B cell (primary cell): Measurements from ENCODE around the gene SMARCA4. TPM values are rescaled to one million over a fixed set of nuclear protein-coding genes. Genes with fewer than 3 reads are reported as not detected.

Experiments used
- ATAC-seq: fragments of 200-7000 bp; cut with Tn5 transposase; one replicate; pipeline ENCODE4 v1.10.0; 2021; ENCODE audit warnings: low read depth, mild to moderate bottlenecking, moderate number of reproducible peaks, moderate library complexity
- CTCF ChIA-PET: fragments of 350-600 bp; sonication (Branson Sonifier 250); formaldehyde crosslinking; loops from one replicate; lab custom pipeline; 2021; ENCODE audit warnings: antibody characterized with exemption, inconsistent platforms; lab: Charles Lee
- POLR2A ChIA-PET: fragments of 350-600 bp; sonication (Branson Sonifier 250); formaldehyde crosslinking; loops from one replicate; lab custom pipeline; 2021; ENCODE audit warnings: antibody characterized with exemption; lab: Charles Lee
- DNase-seq: peaks from one replicate; pipeline ENCODE4 v3.0.0; 2013
- H2AFZ ChIP-seq: 2 replicates; pipeline ENCODE4 v1.6.1; 2012; ENCODE audit warnings: mild to moderate bottlenecking, low read depth, low read length; ENCODE audit not compliant: insufficient read depth, poor library complexity, severe bottlenecking
- H3K27ac ChIP-seq, 2 donors: 1 replicate in 1 of 2; 2 replicates in 1 of 2; pipeline ENCODE4 v1.5.1; 2012 to 2013; ENCODE audit warnings: low read length in 2 of 2, mild to moderate bottlenecking in 2 of 2, moderate library complexity in 1 of 2
- H3K27me3 ChIP-seq, 4 experiments: fragments of 200-600 bp in 1 of 4; sonication (generic) in 1 of 4; replicated peaks in 1 of 4; 1 replicate in 2 of 4; 2 replicates in 2 of 4; pipeline versions ENCODE4 v1.6.1 to v1.7.0; 2013 to 2016; ENCODE audit warnings: low read length in 3 of 4, mild to moderate bottlenecking in 2 of 4, mixed read lengths in 1 of 4, moderate library complexity in 1 of 4; ENCODE audit not compliant: insufficient read depth in 4 of 4, control insufficient read depth in 3 of 4; ENCODE audit errors: control extremely low read depth in 1 of 4
- H3K36me3 ChIP-seq, 2 experiments: replicated peaks in 1 of 2; 1 replicate in 1 of 2; 2 replicates in 1 of 2; pipeline versions ENCODE4 v1.6.1 to v1.7.1; 2013; ENCODE audit warnings: low read length in 1 of 2; ENCODE audit not compliant: insufficient read depth in 2 of 2, control insufficient read depth in 1 of 2; ENCODE audit errors: control extremely low read depth in 1 of 2, extremely low read depth in 1 of 2
- H3K4me1 ChIP-seq, 2 donors: fragments of 200-600 bp in 1 of 2; sonication (generic) in 1 of 2; 1 replicate in 1 of 2; 2 replicates in 1 of 2; pipeline versions ENCODE4 v1.5.1 to v1.6.1; 2013 to 2017; ENCODE audit warnings: low read length in 2 of 2; ENCODE audit not compliant: control insufficient read depth in 2 of 2, insufficient read depth in 2 of 2
- H3K4me2 ChIP-seq: replicated peaks from 2 replicates; pipeline ENCODE3; 2012; ENCODE audit warnings: mild to moderate bottlenecking, low read depth, low read length; ENCODE audit not compliant: poor library complexity, severe bottlenecking
- H3K4me3 ChIP-seq, 5 experiments: fragments of 200-600 bp in 1 of 5; sonication (generic) in 1 of 5; 1 replicate in 3 of 5; 2 replicates in 2 of 5; pipeline versions ENCODE4 v1.5.1 to v1.7.0; 2011 to 2016; ENCODE audit warnings: low read length in 4 of 5, mild to moderate bottlenecking in 4 of 5, low read depth in 2 of 5, control low read depth in 1 of 5, moderate library complexity in 1 of 5; ENCODE audit not compliant: insufficient read depth in 1 of 5; ENCODE audit errors: control extremely low read depth in 1 of 5, extremely low read depth in 1 of 5
- H3K79me2 ChIP-seq: fragments of 200-600 bp; sonication (generic); one replicate; pipeline ENCODE4 v1.6.0; 2016; ENCODE audit warnings: low read length; ENCODE audit not compliant: control insufficient read depth, insufficient read depth
- H3K9ac ChIP-seq: fragments of 200-600 bp; sonication (generic); 2 replicates; pipeline ENCODE4 v1.6.1; 2017; ENCODE audit warnings: mild to moderate bottlenecking, low read length, moderate library complexity
- H3K9me3 ChIP-seq, 3 donors: one replicate each; pipeline versions ENCODE4 v1.6.1 to v1.7.1; 2013; ENCODE audit warnings: low read length in 2 of 3; ENCODE audit not compliant: control insufficient read depth in 2 of 3, insufficient read depth in 1 of 3; ENCODE audit errors: control extremely low read depth in 1 of 3
- H4K20me1 ChIP-seq: 2 replicates; pipeline ENCODE4 v1.6.0; 2012; ENCODE audit warnings: mild to moderate bottlenecking, low read length; ENCODE audit not compliant: insufficient read depth, control insufficient read depth, poor library complexity, severe bottlenecking
- H3K27ac Mint-ChIP-seq: one replicate; pipeline ENCODE4 v1.8.0; 2021; ENCODE audit warnings: mixed read lengths
- H3K27me3 Mint-ChIP-seq: one replicate; pipeline ENCODE4 v1.8.0; 2021; ENCODE audit warnings: mixed read lengths
- H3K4me1 Mint-ChIP-seq: one replicate; pipeline ENCODE4 v1.8.0; 2021; ENCODE audit warnings: mixed read lengths
- H3K4me3 Mint-ChIP-seq: one replicate; pipeline ENCODE4 v1.8.0; 2021; ENCODE audit warnings: mixed read lengths
- H3K9me3 Mint-ChIP-seq: one replicate; pipeline ENCODE4 v1.8.0; 2022; ENCODE audit warnings: mixed read lengths; ENCODE audit not compliant: insufficient read depth
- EZH2 ChIP-seq: IDR thresholded peaks from 2 replicates; pipeline ENCODE4 v1.6.1; 2012; ENCODE audit warnings: borderline replicate concordance, low read depth, mild to moderate bottlenecking, moderate library complexity, low read length; ENCODE audit not compliant: insufficient read depth, poor library complexity, severe bottlenecking
- WGBS: methylation state at CpG from one replicate; pipeline ENCODE4 v1.1.5; 2013; ENCODE audit warnings: missing lambda C conversion rate; ENCODE audit not compliant: insufficient coverage; 5-methylcytosine and 5-hydroxymethylcytosine counted together
- intact Hi-C: fragments of 100-400 bp; cut with micrococcal nuclease; formaldehyde crosslinking; loops from one replicate; pipeline ENCODE4 v1.10.0; 2022
- polyA plus RNA-seq: library from polyadenylated mRNA; depleted of rRNA; stranded (reverse); fragments of >200 nt; gene quantifications from 2 replicates; pipeline ENCODE4 v1.2.3, GENCODE V29; 2012
- total RNA-seq, 2 donors: library from RNA; stranded (reverse); fragments of 120-200 nt in 1 of 2; gene quantifications; 1 replicate in 1 of 2; 2 replicates in 1 of 2; pipeline versions ENCODE4 v1.2.3 to v1.2.4, GENCODE V29; 2013 to 2022
- TF ChIP-seq, protein P1 (sequence below): fragments of 200-600 bp; IDR thresholded peaks from one replicate; pipeline ENCODE4 v1.8.0; 2022; ENCODE audit warnings: antibody characterized with exemption, mild to moderate bottlenecking

The SMARCA4 gene
- total and polyA plus RNA-seq, 2 donors (not counting 1 experiment from before 2014, with no cell fraction given): 49.7 to 82.3 TPM

DNA sequence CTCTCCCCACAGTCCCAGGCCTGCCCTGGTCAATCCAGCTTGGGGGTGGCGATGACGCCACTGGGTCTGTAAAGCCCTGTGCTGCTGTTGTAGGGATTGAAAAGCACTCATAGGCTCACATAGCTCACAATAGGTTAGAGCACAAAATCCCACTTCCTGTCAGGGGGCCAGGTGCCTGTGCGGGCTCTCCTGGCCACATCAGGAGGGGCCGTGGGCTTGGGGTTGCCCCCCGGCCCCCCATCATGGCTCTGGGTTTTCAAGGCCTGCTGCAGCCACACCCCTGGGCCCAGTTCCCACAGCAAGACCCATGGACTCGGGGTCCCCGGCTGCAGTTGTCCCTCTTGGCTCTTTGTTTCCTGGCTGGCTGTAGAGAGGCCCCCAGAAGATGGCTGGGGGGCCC lies 62.9 kb downstream of the SMARCA4 start:
- DNase-seq (no peak), ATAC-seq (no peak)
- H3K4me3 ChIP-seq: no peak overlapping the region
- H3K27ac ChIP-seq: no peak overlapping the region
- TF ChIP-seq EZH2: no peak
- TF ChIP-seq, protein P1, sequence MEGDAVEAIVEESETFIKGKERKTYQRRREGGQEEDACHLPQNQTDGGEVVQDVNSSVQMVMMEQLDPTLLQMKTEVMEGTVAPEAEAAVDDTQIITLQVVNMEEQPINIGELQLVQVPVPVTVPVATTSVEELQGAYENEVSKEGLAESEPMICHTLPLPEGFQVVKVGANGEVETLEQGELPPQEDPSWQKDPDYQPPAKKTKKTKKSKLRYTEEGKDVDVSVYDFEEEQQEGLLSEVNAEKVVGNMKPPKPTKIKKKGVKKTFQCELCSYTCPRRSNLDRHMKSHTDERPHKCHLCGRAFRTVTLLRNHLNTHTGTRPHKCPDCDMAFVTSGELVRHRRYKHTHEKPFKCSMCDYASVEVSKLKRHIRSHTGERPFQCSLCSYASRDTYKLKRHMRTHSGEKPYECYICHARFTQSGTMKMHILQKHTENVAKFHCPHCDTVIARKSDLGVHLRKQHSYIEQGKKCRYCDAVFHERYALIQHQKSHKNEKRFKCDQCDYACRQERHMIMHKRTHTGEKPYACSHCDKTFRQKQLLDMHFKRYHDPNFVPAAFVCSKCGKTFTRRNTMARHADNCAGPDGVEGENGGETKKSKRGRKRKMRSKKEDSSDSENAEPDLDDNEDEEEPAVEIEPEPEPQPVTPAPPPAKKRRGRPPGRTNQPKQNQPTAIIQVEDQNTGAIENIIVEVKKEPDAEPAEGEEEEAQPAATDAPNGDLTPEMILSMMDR: no peak
- Mint-ChIP-seq H3K4me3 (no peak overlapping the region), H3K27me3 (no peaks in the 10 kb centered on the region), H3K4me1 (no peaks in the 10 kb centered on the region), H3K9me3 (no peaks in the 10 kb centered on the region), H3K27ac (no peak overlapping the region)
- no peaks in the 10 kb centered on the region for H3K4me1 ChIP-seq
- H3K9ac ChIP-seq: no peak overlapping the region
- WGBS: 100% methylated on average over 5 of the region's 7 CpGs
- H3K36me3 ChIP-seq: peaks cover 0 to 74% of the 10 kb centered on the region in 2 experiments
- H3K4me2 ChIP-seq: no peak overlapping the region
- intact Hi-C loops: no loop called here
- CTCF ChIA-PET: no interaction called here
- no peaks in the 10 kb centered on the region for H3K27me3 ChIP-seq
- H2AFZ ChIP-seq: no peak overlapping the region
- H4K20me1 ChIP-seq: no peaks in the 10 kb centered on the region
- POLR2A ChIA-PET: no interaction called here
- H3K9me3 ChIP-seq: no peaks in the 10 kb centered on the region
- H3K79me2 ChIP-seq: no peaks in the 10 kb centered on the region

DNA sequence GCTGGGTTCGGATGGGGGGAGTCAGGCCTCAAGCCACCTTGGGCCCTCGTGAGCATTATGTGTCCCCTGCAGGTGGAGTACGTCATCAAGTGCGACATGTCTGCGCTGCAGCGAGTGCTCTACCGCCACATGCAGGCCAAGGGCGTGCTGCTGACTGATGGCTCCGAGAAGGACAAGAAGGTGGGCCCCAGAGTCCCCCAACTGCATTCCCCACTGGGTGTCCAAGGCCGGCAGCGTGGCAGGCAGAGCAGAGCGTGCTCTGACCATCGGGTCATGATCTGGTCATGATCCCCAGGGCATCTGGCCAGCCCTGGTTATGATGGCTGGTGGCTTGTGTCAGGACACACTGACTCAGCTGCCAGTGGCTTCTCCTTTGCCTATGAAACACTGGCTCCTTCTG lies 63.4 kb downstream of the SMARCA4 start:
- Histone ChIP-seq H4K20me1 (no peaks in the 10 kb centered on the region), H3K27me3 (no peaks in the 10 kb centered on the region), H3K36me3 (peaks cover 0 to 75% of the 10 kb centered on the region in 2 experiments), H2AFZ (no peak overlapping the region), H3K79me2 (no peaks in the 10 kb centered on the region), H3K4me1 (no peaks in the 10 kb centered on the region), H3K4me3 (no peak overlapping the region), H3K4me2 (no peak overlapping the region), H3K9ac (no peak overlapping the region), H3K27ac (no peak overlapping the region), H3K9me3 (no peaks in the 10 kb centered on the region)
- no peak for ATAC-seq
- no peak overlapping the region for H3K4me3 Mint-ChIP-seq
- ChIA-PET POLR2A (no interaction called here), CTCF (no interaction called here)
- H3K27me3 Mint-ChIP-seq: no peaks in the 10 kb centered on the region
- 99% methylated on average over 13 of the region's 13 CpGs for WGBS
- H3K27ac Mint-ChIP-seq: no peak overlapping the region
- intact Hi-C loops: no loop called here
- no peaks in the 10 kb centered on the region for H3K9me3 Mint-ChIP-seq
- TF ChIP-seq, protein P1: no peak
- no peak for TF ChIP-seq EZH2
- DNase-seq: no peak
- no peaks in the 10 kb centered on the region for H3K4me1 Mint-ChIP-seq
